GM19193 (cell line): ENCODE measurements around the gene PCNX4.

Source experiments
- POLR2A ChIP-seq: IDR thresholded peaks from 4 replicates; pipeline ENCODE4 v1.6.1; 2011; ENCODE audit not compliant: insufficient read depth, insufficient read length; ENCODE audit errors: extremely low read depth

The PCNX4 gene

GRCh38 chr14:60094306-60094897, 2.7 kb downstream of the PCNX4 start:
- TF ChIP-seq POLR2A = no peak

- no peak for TF ChIP-seq POLR2A
Observed at GRCh38 chr14:60095231-60095630, 3.5 kb downstream of the PCNX4 start.

DNA sequence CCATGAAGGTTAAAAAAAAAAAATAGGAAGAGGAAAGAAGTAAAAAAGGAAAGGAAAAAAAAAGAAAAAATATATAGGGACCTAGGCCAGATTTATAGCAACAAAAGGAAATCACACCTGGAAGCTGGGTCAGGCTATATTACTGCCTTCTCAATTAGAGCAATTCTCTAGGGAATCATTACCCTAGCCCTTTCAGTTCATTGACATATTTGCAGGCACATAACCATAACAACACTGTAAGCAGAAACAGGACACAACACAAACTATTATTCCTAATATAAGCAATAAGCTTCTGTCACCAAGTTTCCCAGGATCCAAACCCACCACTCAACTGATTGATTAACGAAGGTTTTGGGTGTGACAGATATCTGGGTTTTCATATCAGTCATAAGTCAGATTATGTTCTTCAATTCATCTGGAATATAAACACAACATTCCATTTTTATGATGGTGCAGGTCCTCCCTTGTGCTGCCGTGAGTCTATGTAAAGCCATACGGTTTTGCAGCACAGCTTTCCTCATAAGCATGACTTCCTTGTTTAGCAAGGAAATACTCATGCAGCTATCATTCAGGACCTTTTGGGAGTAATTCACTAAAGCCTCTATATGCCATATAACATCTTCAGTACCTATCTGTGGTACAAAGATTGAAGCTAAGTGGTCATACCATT, 4.2 kb downstream of the PCNX4 start:
- no peak for TF ChIP-seq POLR2A

- no peak for TF ChIP-seq POLR2A
Observed at GRCh38 chr14:60097974-60098373, 6.3 kb downstream of the PCNX4 start.

- no peak for TF ChIP-seq POLR2A
Observed at GRCh38 chr14:60101786-60102185, 10.1 kb downstream of the PCNX4 start.

- no peak for TF ChIP-seq POLR2A
Observed at GRCh38 chr14:60102389-60102788, 10.7 kb downstream of the PCNX4 start.

GRCh38 chr14:60106339-60106738, 14.6 kb downstream of the PCNX4 start:
- TF ChIP-seq POLR2A = no peak

- no peak for TF ChIP-seq POLR2A
Observed at GRCh38 chr14:60107477-60107876, 15.8 kb downstream of the PCNX4 start.

- no peak for TF ChIP-seq POLR2A
Observed at GRCh38 chr14:60111732-60112131, 20.0 kb downstream of the PCNX4 start.

- no peak for TF ChIP-seq POLR2A
Observed at GRCh38 chr14:60114881-60115280, 23.2 kb downstream of the PCNX4 start.

- TF ChIP-seq POLR2A = no peak
Observed at GRCh38 chr14:60116181-60116580, 24.5 kb downstream of the PCNX4 start.

GRCh38 chr14:60125918-60126317, 34.2 kb downstream of the PCNX4 start:
- no peak for TF ChIP-seq POLR2A

GRCh38 chr14:60133487-60133886, 41.8 kb downstream of the PCNX4 start:
- TF ChIP-seq POLR2A = no peak

- no peak for TF ChIP-seq POLR2A
Observed at GRCh38 chr14:60134702-60135101, 43.0 kb downstream of the PCNX4 start.

GRCh38 chr14:60151715-60152114, 60.0 kb downstream of the PCNX4 start:
- TF ChIP-seq POLR2A = no peak

GRCh38 chr14:60153991-60154390, 62.3 kb downstream of the PCNX4 start:
- no peak for TF ChIP-seq POLR2A

DNA sequence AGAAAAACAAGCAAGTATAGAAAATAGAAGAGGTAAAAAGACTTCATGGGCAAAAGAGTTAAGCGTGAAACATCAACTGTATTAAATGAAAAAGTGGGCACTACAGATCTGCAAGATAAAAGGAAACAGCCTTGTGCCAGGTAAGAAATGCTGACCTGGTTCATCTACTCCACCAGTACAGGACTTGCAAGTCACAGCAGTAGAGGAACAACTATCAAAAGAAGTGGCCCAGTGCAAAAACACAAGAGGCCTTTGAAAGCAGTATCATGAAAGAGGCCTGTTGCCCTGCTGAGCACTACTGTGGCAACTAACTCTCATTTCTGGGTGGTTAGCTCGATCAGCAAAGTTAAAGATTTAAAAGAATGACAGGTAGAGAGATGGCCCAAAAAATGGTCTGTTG, 62.9 kb downstream of the PCNX4 start:
- no peak for TF ChIP-seq POLR2A

DNA sequence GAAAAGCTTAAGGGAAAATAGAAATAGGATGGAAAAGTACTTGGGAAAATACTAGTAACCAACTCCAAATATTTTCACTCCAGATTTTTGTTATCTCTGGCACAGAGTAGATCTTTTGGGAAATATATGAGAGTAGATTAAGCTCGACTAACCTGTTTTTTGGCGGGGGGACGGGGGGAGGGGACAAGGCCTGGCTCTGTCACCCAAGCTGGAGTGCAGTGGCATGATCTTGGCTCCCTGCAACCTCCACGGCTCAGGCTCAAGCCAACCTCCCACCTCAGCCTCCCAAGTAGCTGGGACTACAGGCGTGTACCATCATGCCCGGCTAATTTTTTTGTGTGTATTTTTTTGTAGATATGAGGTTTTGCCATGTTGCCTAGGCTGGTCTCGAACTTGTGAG, 68.7 kb downstream of the PCNX4 start:
- no peak for TF ChIP-seq POLR2A
